Pancreas (tissue), 10 donors: ENCODE measurements around the gene ARID4A. TPM values are rescaled to one million over a fixed set of nuclear protein-coding genes. Genes with fewer than 3 reads are reported as not detected.
A peak's percentile ranks its signal among the peaks of the same experiment; 100 is the strongest.

ENCODE experiments used
- ATAC-seq, 4 donors: fragments of 200-7000 bp; cut with Tn5 transposase; one replicate each; pipeline versions ENCODE4 v1.8.0 to v1.9.1; 2020; ENCODE audit warnings: mild to moderate bottlenecking in 4 of 4, moderate library complexity in 4 of 4
- DNase-seq, 6 donors: peaks; one replicate each; pipeline ENCODE4 v3.0.0-alpha.2; 2020
- FAIRE-seq: peaks from 2 replicates; lab custom pipeline; 2012; peaks lifted over from hg19 to GRCh38; lab: Jason Lieb, UNC
- H3K27ac ChIP-seq, 4 donors: fragments of 200-600 bp; sonication (generic); 1 replicate in 3 of 4; 2 replicates in 1 of 4; pipeline versions ENCODE4 v1.5.0 to v1.8.0; 2020
- H3K27me3 ChIP-seq, 4 donors: fragments of 200-600 bp; one replicate each; pipeline ENCODE4 v1.8.0; 2021
- H3K36me3 ChIP-seq, 3 donors: fragments of 200-600 bp; sonication (generic) in 1 of 3; one replicate each; pipeline versions ENCODE4 v1.5.0 to v1.8.0; 2020 to 2021
- H3K4me1 ChIP-seq, 3 donors: fragments of 200-600 bp; one replicate each; pipeline ENCODE4 v1.8.0; 2021
- H3K4me3 ChIP-seq, 4 donors: fragments of 200-600 bp; sonication (generic) in 2 of 4; one replicate each; pipeline versions ENCODE4 v1.5.0 to v1.8.0; 2020 to 2021
- H3K9me3 ChIP-seq, 4 donors: fragments of 200-600 bp; one replicate each; pipeline ENCODE4 v1.8.0; 2021
- CTCF ChIP-seq, 4 donors: fragments of 200-600 bp; sonication (generic) in 3 of 4; IDR thresholded peaks; one replicate each; pipeline versions ENCODE4 v1.5.0 to v1.8.0; 2021; ENCODE audit warnings: antibody characterized with exemption in 4 of 4
- WGBS, 2 donors: extraction: QIAGEN DNeasy Blood & Tissue Kit; methylation state at CpG; one replicate each; pipeline ENCODE4 v1.1.7; 2013; 5-methylcytosine and 5-hydroxymethylcytosine counted together
- intact Hi-C, 3 donors: fragments of 100-400 bp; cut with DNase I; formaldehyde crosslinking; loops; one replicate each; pipeline versions ENCODE4 v1.11.1 to v1.14.2; 2022
- polyA plus RNA-seq, 2 donors: library from polyadenylated mRNA; stranded (reverse); fragments of 200-250 nt; gene quantifications; one replicate each; pipeline ENCODE4 v1.2.3, GENCODE V29; 2013
- total RNA-seq, 6 donors: library from RNA; stranded (reverse); fragmentation: NEBNext Ultra II Directional in 4 of 6; extraction: Animal tissue kit (Norgen Biotek cat#: 25700) in 4 of 6; gene quantifications; one replicate each; pipeline versions ENCODE4 v1.2.1 to v1.2.4, GENCODE V29; 2021 to 2023
- donor health status: healthy with polysubstance abuse.
- donor health status: DM: no; HTN: no; CAD: no; lungs with moderate emphysema.
- donor health status: DM: no; HTN: no; CAD: no.
- donor health status: control.
- donor health status: control.
- donor health status: Bipolar disorder and iron deficiency.
- donor health status: DM: yes; HTN: yes; CAD: no.
- donor health status: DM: no; HTN: no; CAD: no.
- donor health status: DM: no; HTN: no; CAD: no.
- donor health status: DM: yes; HTN: yes; CAD: no.

Gene ARID4A
- total and polyA plus RNA-seq, 8 donors: 5.5 to 20.2 (median 11.3) TPM

- no peaks in the 10 kb centered on the region for H3K4me1 ChIP-seq
- H3K27ac ChIP-seq: no peak overlapping the region
- intact Hi-C loops: loop anchor here in 1 of 3 donors (10.0 kb wide), 1 partner anchor 260 kb away; no protein-coding TSS in a partner anchor
- H3K36me3 ChIP-seq: peaks cover 6 to 47% (median 18%) of the 10 kb centered on the region in 3 donors
- WGBS, 2 donors: 89 to 95% methylated on average over 4 of the region's 4 CpGs
- DNase-seq (no peak), ATAC-seq (no peak), FAIRE-seq (no peak)
- no peaks in the 10 kb centered on the region for H3K9me3 ChIP-seq
- H3K27me3 ChIP-seq: no peaks in the 10 kb centered on the region
- no peak for TF ChIP-seq CTCF (IDR thresholded peaks at IDR 0.05)
- H3K4me3 ChIP-seq: no peak overlapping the region
Observed at GRCh38 chr14:58364316-58364715, 66.0 kb downstream of the ARID4A start.

DNA sequence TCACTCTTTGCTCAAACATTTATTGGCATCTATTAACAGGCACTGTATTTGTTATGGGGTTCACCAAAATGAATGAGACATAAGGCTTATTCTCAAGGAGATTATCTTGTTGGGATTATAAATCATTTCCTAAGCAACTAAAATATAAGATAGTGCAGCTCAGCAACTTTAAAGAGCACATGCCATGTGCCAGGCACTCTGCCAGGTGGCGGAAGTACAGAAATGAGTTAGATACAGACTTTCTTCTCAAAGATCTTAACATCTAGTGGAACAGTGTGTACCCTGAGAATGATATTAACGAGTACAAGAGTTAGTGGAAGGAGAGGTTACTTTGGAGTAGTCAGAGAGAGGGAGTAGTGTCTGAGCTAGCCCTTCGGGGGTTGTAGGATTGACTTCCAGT is 68.9 kb downstream of the ARID4A start:
- no peak for TF ChIP-seq CTCF (IDR thresholded peaks at IDR 0.05)
- Histone ChIP-seq H3K27ac (no peak overlapping the region), H3K9me3 (no peaks in the 10 kb centered on the region), H3K27me3 (no peaks in the 10 kb centered on the region), H3K4me3 (no peak overlapping the region), H3K36me3 (peaks cover 5 to 40% (median 6%) of the 10 kb centered on the region in 3 donors), H3K4me1 (no peaks in the 10 kb centered on the region)
- 63 to 71% methylated on average over 3 of the region's 3 CpGs for WGBS, 2 donors
- FAIRE-seq (no peak), DNase-seq (no peak), ATAC-seq (peak in 1 of 4 donors; percentile 35)
- intact Hi-C loops: loop anchor here in 1 of 3 donors (10.0 kb wide), 1 partner anchor 262 kb away; no protein-coding TSS in a partner anchor

DNA sequence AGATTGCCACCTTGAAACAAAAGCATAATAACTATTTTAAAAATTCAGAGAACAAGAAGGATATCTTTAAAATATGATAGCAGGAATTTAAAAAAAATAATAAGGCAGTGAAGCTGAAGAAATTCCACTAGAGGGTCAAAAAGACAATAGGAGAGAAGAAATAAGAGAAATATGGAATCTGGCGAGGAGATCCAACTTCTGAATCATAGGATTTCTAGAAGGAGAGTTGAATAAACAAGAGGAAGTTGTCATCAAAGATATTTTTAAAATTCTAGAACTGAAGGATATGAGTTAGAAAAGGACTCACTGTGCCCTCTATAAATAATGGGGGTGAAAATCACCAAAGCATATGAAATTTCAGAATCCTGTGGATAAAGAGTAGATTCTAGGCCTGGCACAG is 70.6 kb downstream of the ARID4A start:
- Histone ChIP-seq H3K9me3 (no peaks in the 10 kb centered on the region), H3K27ac (no peak overlapping the region), H3K4me1 (no peaks in the 10 kb centered on the region), H3K4me3 (no peak overlapping the region), H3K36me3 (peaks cover 5 to 48% (median 8%) of the 10 kb centered on the region in 3 donors), H3K27me3 (no peaks in the 10 kb centered on the region)
- TF ChIP-seq CTCF (IDR thresholded peaks at IDR 0.05): no peak
- FAIRE-seq (no peak), DNase-seq (no peak), ATAC-seq (no peak)
- intact Hi-C loops: loop anchor here in 1 of 3 donors (10.0 kb wide), 1 partner anchor 264 kb away; no protein-coding TSS in a partner anchor
- 93 to 97% methylated on average over 1 of the region's 1 CpG for WGBS, 2 donors

DNA sequence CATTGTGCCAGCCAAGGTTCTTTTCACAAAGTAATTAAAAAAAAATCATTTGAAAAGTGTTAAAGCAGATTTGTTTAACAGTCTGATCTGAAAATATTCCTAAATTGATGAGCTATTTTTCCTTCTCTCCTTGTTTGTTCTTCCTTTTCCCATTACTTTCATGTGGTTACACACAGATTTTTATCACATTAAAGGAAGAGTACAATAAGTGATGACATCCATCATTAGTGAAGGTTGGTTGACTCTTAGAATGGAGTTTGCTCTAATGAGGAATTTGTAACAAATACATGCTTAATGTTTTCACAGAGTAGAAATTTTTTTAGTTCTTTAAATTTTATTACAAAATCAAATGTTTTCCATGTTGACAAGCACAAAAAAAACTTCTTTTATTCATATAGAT is 78.4 kb downstream of the ARID4A start:
- TF ChIP-seq CTCF (IDR thresholded peaks at IDR 0.05): no peak
- no peak overlapping the region for H3K4me3 ChIP-seq
- H3K27ac ChIP-seq: no peak overlapping the region
- FAIRE-seq (no peak), DNase-seq (no peak), ATAC-seq (no peak)
- H3K36me3 ChIP-seq: peaks cover 0 to 16% (median 7%) of the 10 kb centered on the region in 3 donors
- intact Hi-C loops: no loop called here
- no peaks in the 10 kb centered on the region for H3K27me3 ChIP-seq
- H3K4me1 ChIP-seq: no peaks in the 10 kb centered on the region
- no peaks in the 10 kb centered on the region for H3K9me3 ChIP-seq

- FAIRE-seq: no peak
- 74 to 90% methylated on average over 2 of the region's 2 CpGs for WGBS, 2 donors
Observed at GRCh38 chr14:58390830-58391229, 92.5 kb downstream of the ARID4A start.

More at GRCh38 chr14:58390830-58391229, 92.5 kb downstream of the ARID4A start:
- H3K27ac ChIP-seq: no peak overlapping the region
- H3K36me3 ChIP-seq: no peaks in the 10 kb centered on the region
- DNase-seq: no peak
- no peaks in the 10 kb centered on the region for H3K27me3 ChIP-seq
- ATAC-seq: no peak
- no peak for TF ChIP-seq CTCF (IDR thresholded peaks at IDR 0.05)
- H3K9me3 ChIP-seq: no peaks in the 10 kb centered on the region
- no peaks in the 10 kb centered on the region for H3K4me1 ChIP-seq
- H3K4me3 ChIP-seq: no peak overlapping the region
- intact Hi-C loops: no loop called here
